GM12892 (cell line): ENCODE measurements around the gene TRMT1.

Source experiments
- DNase-seq: peaks from one replicate; pipeline ENCODE4 v3.0.0; 2011; ENCODE audit not compliant: insufficient read length
- FAIRE-seq: peaks from 2 replicates; lab custom pipeline; 2011; peaks lifted over from hg19 to GRCh38; lab: Jason Lieb, UNC
- POLR2A ChIP-seq: IDR thresholded peaks from 2 replicates; pipeline ENCODE4 v1.6.1; 2011; ENCODE audit warnings: low read depth, low read length, control low read depth
- POLR2AphosphoS5 ChIP-seq: IDR thresholded peaks from 2 replicates; pipeline ENCODE4 v1.6.1; 2011; ENCODE audit warnings: low read depth, low read length, control low read depth
- TAF1 ChIP-seq: IDR thresholded peaks from 2 replicates; pipeline ENCODE4 v1.6.1; 2011; ENCODE audit warnings: low read depth, mild to moderate bottlenecking, control low read depth, low read length, borderline replicate concordance

Gene TRMT1

GRCh38 chr19:13130886-13131490 lies 14.4 kb upstream of the TRMT1 start:
- DNase-seq (no peak), FAIRE-seq (no peak)
- no peak for TF ChIP-seq POLR2AphosphoS5
- TF ChIP-seq TAF1: no peak

DNA sequence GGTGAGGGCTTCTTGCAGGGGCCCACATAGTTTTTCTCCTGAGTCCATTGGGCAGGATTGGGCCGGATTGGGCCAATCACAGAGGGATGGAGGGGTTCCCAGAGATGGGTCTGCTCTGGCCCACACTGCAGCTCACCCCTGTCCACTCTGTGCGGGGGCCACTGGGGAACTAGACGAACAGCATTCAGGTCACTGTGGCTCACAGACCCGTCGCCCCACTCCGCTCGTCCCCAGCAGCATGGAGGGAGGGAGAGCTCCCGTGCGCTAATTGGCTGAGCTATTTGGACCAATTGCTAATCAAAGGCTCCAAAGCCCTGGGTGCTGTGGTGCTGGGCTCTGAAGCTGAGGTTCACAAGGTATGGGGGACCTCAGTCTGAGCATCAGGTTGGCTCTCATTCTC lies 12.8 kb upstream of the TRMT1 start:
- DNase-seq (no peak), FAIRE-seq (no peak)
- TF ChIP-seq POLR2AphosphoS5 (no peak), POLR2A (no peak), TAF1 (no peak)

- no peak for FAIRE-seq
- TF ChIP-seq POLR2A: no peak
- no peak for TF ChIP-seq TAF1
- no peak for TF ChIP-seq POLR2AphosphoS5
- DNase-seq: no peak
These were observed 12.0 kb upstream of the TRMT1 start for GRCh38 chr19:13128583-13128982.

DNA sequence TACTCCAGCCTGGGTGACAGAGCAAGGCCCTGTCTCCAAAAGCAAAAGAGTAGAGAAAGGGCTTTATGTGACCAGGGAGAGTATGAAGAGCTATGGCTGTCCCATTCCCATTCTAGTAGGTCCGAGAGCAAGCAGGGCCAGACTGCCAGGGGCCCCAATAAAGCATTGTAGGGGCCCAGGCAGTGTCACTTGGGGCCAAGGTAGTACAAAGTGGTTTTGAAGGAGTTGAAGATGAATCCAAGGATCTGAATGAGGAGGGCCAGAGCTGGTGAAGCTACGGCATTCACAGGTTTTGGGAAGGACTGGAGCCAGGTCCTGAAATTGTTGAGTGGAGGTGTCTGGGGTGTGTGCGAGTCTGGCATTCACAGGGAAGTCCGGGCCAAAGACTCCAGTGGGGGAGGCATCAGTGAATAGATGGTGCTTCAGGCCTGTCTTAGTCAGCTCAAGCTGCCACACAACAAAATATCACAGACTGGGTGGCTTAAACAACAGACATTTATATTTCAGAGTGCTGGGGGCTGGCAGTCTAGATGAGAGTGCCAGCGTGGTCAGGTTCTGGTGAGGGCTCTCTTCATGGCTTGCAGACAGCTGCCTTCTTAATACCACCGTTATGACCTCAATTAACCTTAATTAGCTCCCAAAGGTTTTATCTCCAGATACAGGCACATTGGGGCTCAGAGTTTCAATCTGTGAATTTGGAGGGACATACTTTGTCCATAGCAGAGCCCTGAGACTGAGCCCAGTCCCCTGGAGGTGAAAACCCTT lies 11.5 kb upstream of the TRMT1 start:
- no peak for DNase-seq
- no peak for TF ChIP-seq TAF1
- no peak for TF ChIP-seq POLR2A
- no peak for TF ChIP-seq POLR2AphosphoS5
- FAIRE-seq: no peak

- no peak for TF ChIP-seq TAF1
- DNase-seq (no peak), FAIRE-seq (no peak)
These were observed 10.5 kb upstream of the TRMT1 start for GRCh38 chr19:13127051-13127450.

DNA sequence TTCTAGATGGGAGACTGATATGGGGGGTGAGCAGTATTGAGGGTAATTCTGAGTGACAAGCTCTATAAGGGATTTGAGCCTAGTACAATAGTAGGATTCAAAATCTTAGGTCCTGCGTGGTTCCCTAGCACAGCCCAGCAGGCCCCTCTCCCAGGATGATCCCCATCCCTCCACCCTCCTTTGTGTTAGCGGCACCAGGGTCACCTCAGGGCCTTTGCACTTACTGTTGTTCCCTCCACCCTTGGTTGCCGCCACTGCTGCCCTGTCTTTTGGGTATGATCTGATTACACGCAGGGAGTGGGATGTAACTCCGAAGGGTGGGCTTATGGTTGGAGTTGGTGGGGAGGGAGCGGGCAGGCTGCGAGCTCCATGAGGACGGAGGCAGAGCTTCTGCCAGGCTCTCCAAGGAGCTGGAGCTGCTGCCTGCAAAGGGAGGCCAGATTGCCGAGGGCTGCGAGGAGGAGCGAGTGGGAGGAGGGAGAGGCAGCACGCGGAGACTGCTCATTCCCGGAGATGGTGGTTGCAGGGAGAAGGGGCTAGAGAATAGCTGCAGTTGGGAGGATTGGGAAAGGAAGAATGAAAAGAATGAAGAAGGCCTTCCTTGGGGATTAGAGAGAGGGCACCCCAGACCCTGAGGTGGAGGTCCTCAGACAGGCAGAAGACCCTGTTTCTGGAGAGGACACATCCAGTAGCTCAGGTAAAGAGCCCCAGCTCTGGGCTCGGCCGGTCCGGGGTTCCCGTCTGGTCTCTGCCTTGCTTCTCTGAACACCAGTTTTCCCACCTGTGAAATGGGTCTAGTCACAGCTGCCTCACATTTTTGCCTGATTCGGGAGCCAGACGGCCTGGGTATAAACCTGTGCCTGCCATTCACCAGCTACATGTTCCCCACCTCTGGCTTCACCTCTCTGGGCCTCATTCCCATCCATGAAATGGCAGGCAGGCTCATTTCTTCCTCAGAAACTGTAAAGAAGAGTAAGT lies 6.7 kb upstream of the TRMT1 start:
- TF ChIP-seq POLR2AphosphoS5 (no peak), TAF1 (no peak), POLR2A (no peak)
- no peak for DNase-seq
- FAIRE-seq: no peak

DNA sequence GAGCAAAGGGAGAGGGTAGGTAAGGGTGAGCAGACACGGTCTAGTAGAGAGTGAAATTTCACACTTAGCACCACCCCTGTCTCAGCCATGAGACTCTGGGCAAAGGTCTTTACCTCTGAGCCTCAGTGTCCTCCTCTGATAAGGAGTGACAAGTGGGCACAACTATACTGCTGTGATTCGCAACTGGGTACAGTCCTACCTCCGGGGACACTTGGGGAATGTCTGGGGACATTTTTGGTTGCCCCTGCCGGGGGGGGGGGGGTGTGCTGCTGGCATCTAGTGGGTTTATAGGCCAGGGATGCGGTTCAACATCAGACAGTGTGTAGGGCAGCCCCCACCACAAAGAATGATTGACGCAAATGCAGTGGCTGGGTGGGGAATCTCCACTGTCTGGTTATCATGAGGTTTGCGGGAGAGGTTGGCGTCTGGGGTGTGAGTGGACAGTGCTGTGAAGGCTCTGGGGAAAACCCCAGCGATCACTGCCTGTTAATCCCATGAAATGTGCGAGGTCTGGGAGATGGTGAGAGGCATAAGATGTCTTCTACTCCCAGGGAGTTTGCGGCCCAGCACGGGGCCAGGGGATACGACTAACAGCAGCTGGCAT lies 5.8 kb upstream of the TRMT1 start:
- no peak for DNase-seq
- FAIRE-seq: no peak
- TF ChIP-seq POLR2AphosphoS5: no peak
- no peak for TF ChIP-seq TAF1

DNA sequence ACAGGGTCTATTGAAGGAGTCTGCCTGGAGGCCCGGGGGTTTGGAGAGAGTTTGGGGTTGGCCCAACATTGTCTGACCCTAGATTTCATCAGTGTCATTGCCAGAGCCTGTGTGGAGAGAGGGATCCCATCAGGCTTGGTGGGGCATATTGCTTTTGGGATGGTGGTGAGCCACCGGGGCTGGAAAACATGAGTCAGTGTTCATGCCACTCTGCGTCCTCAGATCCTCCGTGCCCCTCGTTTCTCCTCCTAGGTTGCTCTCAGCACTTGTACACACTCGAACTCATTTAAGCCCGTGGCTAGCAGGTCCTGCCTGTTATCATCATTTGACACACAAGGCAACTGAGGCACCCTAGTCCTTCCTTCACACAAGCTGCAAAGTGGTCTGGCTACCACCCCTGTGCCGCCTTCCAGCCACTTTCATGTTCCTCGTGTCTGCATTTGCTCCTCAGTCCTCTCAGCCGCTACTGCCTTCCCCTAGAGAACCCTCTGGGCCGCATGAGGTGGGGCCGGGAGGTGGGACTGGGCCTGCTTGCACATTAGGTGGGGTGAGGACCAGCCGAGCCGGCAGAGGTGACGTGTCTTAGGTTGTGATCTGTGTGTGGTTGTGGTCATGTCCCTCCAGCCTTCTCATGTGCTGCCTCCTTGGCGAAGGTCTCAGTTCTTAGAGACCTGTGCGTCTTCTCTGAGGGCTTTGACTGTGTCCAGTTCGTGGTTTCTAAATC lies 5.2 kb upstream of the TRMT1 start:
- FAIRE-seq (no peak), DNase-seq (no peak)
- TF ChIP-seq POLR2A: no peak

DNA sequence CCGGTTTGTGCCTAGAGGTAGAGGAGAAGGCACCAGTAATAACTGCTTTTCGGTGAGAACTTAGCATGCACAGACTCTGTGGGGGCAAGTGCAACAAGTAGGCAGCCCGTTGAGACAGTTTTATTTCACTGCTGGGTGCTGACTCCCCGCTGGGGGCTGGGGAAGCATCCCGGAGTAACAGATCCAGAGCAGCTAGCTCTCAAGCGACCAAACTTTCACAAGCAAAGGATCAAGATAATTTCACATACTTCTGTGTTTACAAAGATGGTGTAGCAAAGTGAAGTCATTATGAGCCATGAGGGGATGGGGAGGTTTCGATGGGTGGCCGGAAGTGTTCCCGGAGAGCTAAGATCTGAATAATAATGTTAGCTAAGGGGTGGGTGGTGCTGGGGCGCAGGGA lies 4.3 kb upstream of the TRMT1 start:
- FAIRE-seq (no peak), DNase-seq (no peak)

GRCh38 chr19:13120031-13120430 lies 3.5 kb upstream of the TRMT1 start:
- FAIRE-seq: no peak

More for the DNA sequence above, 4.3 kb upstream of the TRMT1 start:
- TF ChIP-seq POLR2AphosphoS5 (no peak), POLR2A (no peak), TAF1 (no peak)

GRCh38 chr19:13119627-13120026 lies 3.1 kb upstream of the TRMT1 start:
- FAIRE-seq (no peak), DNase-seq (no peak)
- TF ChIP-seq TAF1 (no peak), POLR2A (no peak), POLR2AphosphoS5 (no peak)

More at GRCh38 chr19:13120031-13120430, 3.5 kb upstream of the TRMT1 start:
- no peak for DNase-seq
- TF ChIP-seq POLR2A (no peak), POLR2AphosphoS5 (no peak), TAF1 (no peak)
